K562 (cell line): Measurements from ENCODE around the gene HMX1.

ENCODE experiments used
- BHLHE40 ChIP-seq: IDR thresholded peaks from 2 replicates; pipeline ENCODE4 v1.6.1; 2011; ENCODE audit warnings: low read length, improper control_type of control experiment
- CTCF ChIP-seq, 3 experiments: IDR thresholded peaks in 2 of 3; conservative IDR thresholded peaks in 1 of 3; 2 replicates each; pipeline ENCODE4 v1.5.1; 2011 to 2012; ENCODE audit warnings: low read length in 3 of 3, mild to moderate bottlenecking in 3 of 3, control low read depth in 2 of 3, improper control_type of control experiment in 1 of 3, inconsistent platforms in 1 of 3, low read depth in 1 of 3, mixed read lengths in 1 of 3, moderate library complexity in 1 of 3; ENCODE audit not compliant: insufficient read depth in 2 of 3
- EP300 ChIP-seq: IDR thresholded peaks from 2 replicates; pipeline ENCODE4 v1.6.1; 2012; ENCODE audit warnings: low read length, improper control_type of control experiment
- JUN ChIP-seq, 2 experiments: sonication (generic) in 1 of 2; formaldehyde crosslinking in 1 of 2; IDR thresholded peaks; 2 replicates each; pipeline versions ENCODE4 v1.6.1 to v1.8.0; 2012 to 2022; ENCODE audit warnings: borderline replicate concordance in 2 of 2, mild to moderate bottlenecking in 2 of 2, improper control_type of control experiment in 1 of 2, low read depth in 1 of 2, low read length in 1 of 2, missing genetic modification reagents in 1 of 2
- JUNB ChIP-seq: fragments of 450-650 bp; formaldehyde crosslinking; conservative IDR thresholded peaks from 2 replicates; pipeline ENCODE4 v1.4.0; 2020; ENCODE audit warnings: mild to moderate bottlenecking
- ZNF217 ChIP-seq: sonication (generic); formaldehyde crosslinking; IDR thresholded peaks from 2 replicates; pipeline ENCODE4 v1.8.0; 2022; ENCODE audit warnings: mild to moderate bottlenecking, missing genetic modification reagents
- TF ChIP-seq, protein P1 (sequence below): fragments of 450-650 bp; IDR thresholded peaks from 2 replicates; pipeline ENCODE4 v1.6.1; 2017; ENCODE audit warnings: mild to moderate bottlenecking, moderate library complexity

DNA sequence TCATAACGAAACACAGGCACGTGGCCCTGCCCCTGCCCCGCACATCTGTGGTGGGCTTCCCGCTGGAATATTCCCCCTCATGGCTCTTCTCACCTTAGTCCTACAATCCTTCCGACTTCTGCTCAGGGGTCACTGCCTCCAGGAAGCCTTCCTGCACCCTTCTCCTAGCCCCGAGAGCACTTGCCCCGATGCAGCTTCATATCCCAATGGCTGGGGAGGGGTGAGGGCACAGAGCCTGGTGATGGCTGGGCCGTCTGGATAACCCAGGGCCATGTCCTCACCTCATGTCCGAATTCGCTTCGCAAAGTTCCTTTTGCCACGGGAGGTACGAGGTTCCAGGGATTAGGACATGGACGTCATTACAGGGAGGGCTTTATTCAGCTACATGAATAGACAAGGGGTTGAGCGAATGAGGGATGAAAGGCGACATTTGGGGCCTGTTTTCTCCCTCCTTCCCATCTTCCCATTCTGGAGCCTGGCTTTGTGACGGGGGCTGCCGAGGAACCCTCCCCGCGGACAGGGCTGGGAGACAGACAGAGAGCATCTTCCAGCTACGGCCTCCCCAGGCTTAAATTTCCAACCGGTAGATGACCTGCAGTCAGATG is 35.5 kb upstream of the HMX1 start:
- TF ChIP-seq JUNB (CRISPR knock-in tag) (no peak), ZNF217 (CRISPR knock-in tag) (no peak), BHLHE40 (no peak), CTCF (IDR thresholded peaks at IDR 0.05 in 2 of 3, conservative IDR thresholded peaks at IDR 0.05 in 1 of 3; ENCODE audit: insufficient read depth in 2 of 3, low read depth in 1 of 3, low read length in 3 of 3) (no peak), JUN (IDR thresholded peaks at IDR 0.05; ENCODE audit: borderline replicate concordance, low read depth, low read length) (no peak), JUN (CRISPR knock-in tag; IDR thresholded peaks at IDR 0.05; ENCODE audit: borderline replicate concordance) (no peak), EP300 (no peak)
- TF ChIP-seq, protein P1, sequence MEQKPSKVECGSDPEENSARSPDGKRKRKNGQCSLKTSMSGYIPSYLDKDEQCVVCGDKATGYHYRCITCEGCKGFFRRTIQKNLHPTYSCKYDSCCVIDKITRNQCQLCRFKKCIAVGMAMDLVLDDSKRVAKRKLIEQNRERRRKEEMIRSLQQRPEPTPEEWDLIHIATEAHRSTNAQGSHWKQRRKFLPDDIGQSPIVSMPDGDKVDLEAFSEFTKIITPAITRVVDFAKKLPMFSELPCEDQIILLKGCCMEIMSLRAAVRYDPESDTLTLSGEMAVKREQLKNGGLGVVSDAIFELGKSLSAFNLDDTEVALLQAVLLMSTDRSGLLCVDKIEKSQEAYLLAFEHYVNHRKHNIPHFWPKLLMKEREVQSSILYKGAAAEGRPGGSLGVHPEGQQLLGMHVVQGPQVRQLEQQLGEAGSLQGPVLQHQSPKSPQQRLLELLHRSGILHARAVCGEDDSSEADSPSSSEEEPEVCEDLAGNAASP: no peak
